ENCODE data around the gene SNU13.
A peak's percentile ranks its signal among the peaks of the same experiment; 100 is the strongest.
"Not testable (repeated sequence)": the region's sequence is repeated elsewhere in the genome, so short reads cannot be mapped to it uniquely, and the experiment has no call there.

Gene SNU13

GRCh38 chr22:41682033-41682807, 6.4 kb downstream of the SNU13 start:
- peak; percentile 55 to 77 (median 70) for DNase-seq (ENCODE audit: low read depth in 4 of 4, low spot score in 1 of 4)

- no peak for DNase-seq (ENCODE audit: low read depth in 4 of 4, low spot score in 1 of 4)
Observed at GRCh38 chr22:41681616-41682015, 7.1 kb downstream of the SNU13 start.

GRCh38 chr22:41676134-41676533, 12.5 kb downstream of the SNU13 start:
- no peak for DNase-seq (ENCODE audit: low read depth in 4 of 4, low spot score in 1 of 4)

- DNase-seq (ENCODE audit: low read depth in 4 of 4, low spot score in 1 of 4) = no peak
Observed at GRCh38 chr22:41674846-41675340, 13.8 kb downstream of the SNU13 start.

- DNase-seq (ENCODE audit: low read depth in 4 of 4, low spot score in 1 of 4) = no peak
Observed at GRCh38 chr22:41672780-41673509, 15.7 kb downstream of the SNU13 start.

GRCh38 chr22:41672096-41672495, 16.6 kb downstream of the SNU13 start:
- not testable (repeated sequence) for DNase-seq (ENCODE audit: low read depth in 4 of 4, low spot score in 1 of 4)

- DNase-seq (ENCODE audit: low read depth in 4 of 4, low spot score in 1 of 4) = no peak
Observed at GRCh38 chr22:41668971-41669911, 19.4 kb downstream of the SNU13 start.

GRCh38 chr22:41664951-41665350, 23.7 kb downstream of the SNU13 start:
- no peak for DNase-seq (ENCODE audit: low read depth in 4 of 4, low spot score in 1 of 4)

GRCh38 chr22:41664490-41664889, 24.2 kb downstream of the SNU13 start:
- no peak for DNase-seq (ENCODE audit: low read depth in 4 of 4, low spot score in 1 of 4)

GRCh38 chr22:41663594-41663993, 25.1 kb downstream of the SNU13 start:
- not testable (repeated sequence) for DNase-seq (ENCODE audit: low read depth in 4 of 4, low spot score in 1 of 4)

- no peak for DNase-seq (ENCODE audit: low read depth in 4 of 4, low spot score in 1 of 4)
Observed at GRCh38 chr22:41661713-41662112, 27.0 kb downstream of the SNU13 start.

GRCh38 chr22:41661088-41661487, 27.6 kb downstream of the SNU13 start:
- no peak for DNase-seq (ENCODE audit: low read depth in 4 of 4, low spot score in 1 of 4)

- no peak for DNase-seq (ENCODE audit: low read depth in 4 of 4, low spot score in 1 of 4)
Observed at GRCh38 chr22:41660416-41660815, 28.3 kb downstream of the SNU13 start.

- DNase-seq (ENCODE audit: low read depth in 4 of 4, low spot score in 1 of 4) = no peak
Observed at GRCh38 chr22:41659941-41660340, 28.7 kb downstream of the SNU13 start.

GRCh38 chr22:41658869-41659268, 29.8 kb downstream of the SNU13 start:
- no peak for DNase-seq (ENCODE audit: low read depth in 4 of 4, low spot score in 1 of 4)

GRCh38 chr22:41657709-41658108, 31.0 kb downstream of the SNU13 start:
- DNase-seq (ENCODE audit: low read depth in 4 of 4, low spot score in 1 of 4) = no peak

GRCh38 chr22:41656556-41656955, 32.1 kb downstream of the SNU13 start:
- DNase-seq (ENCODE audit: low read depth in 4 of 4, low spot score in 1 of 4) = no peak

- DNase-seq (ENCODE audit: low read depth in 4 of 4, low spot score in 1 of 4) = no peak
Observed at GRCh38 chr22:41654322-41654721, 34.3 kb downstream of the SNU13 start.

GRCh38 chr22:41650821-41651220, 37.8 kb downstream of the SNU13 start:
- DNase-seq (ENCODE audit: low read depth in 4 of 4, low spot score in 1 of 4) = no peak

GRCh38 chr22:41650229-41650628, 38.4 kb downstream of the SNU13 start:
- no peak for DNase-seq (ENCODE audit: low read depth in 4 of 4, low spot score in 1 of 4)

GRCh38 chr22:41648432-41648831, 40.2 kb downstream of the SNU13 start:
- no peak for DNase-seq (ENCODE audit: low read depth in 4 of 4, low spot score in 1 of 4)
